Fibroblast of villous mesenchyme (primary cell): Measurements from ENCODE around the gene PKMYT1. TPM values are rescaled to one million over a fixed set of nuclear protein-coding genes. Genes with fewer than 3 reads are reported as not detected.
A peak's percentile ranks its signal among the peaks of the same experiment; 100 is the strongest.

Source experiments
- DNase-seq: peaks from one replicate; pipeline ENCODE4 v3.0.0-alpha.2; 2010; ENCODE audit warnings: low read depth
- H3K4me3 ChIP-seq: 2 replicates; pipeline ENCODE4 v1.5.1; 2011; ENCODE audit warnings: low read depth, mild to moderate bottlenecking, low read length
- total RNA-seq: library from RNA; depleted of rRNA; stranded (reverse); fragments of >200 nt; gene quantifications from 2 replicates; pipeline ENCODE4 v1.2.3, GENCODE V29; 2012
- TF ChIP-seq, protein P1 (sequence below): IDR thresholded peaks from 2 replicates; pipeline ENCODE4 v1.5.1; 2012; ENCODE audit warnings: low read depth, mild to moderate bottlenecking, low read length; ENCODE audit not compliant: insufficient read depth

Gene PKMYT1
- total RNA-seq, 1 donor: 6.9 TPM

DNA sequence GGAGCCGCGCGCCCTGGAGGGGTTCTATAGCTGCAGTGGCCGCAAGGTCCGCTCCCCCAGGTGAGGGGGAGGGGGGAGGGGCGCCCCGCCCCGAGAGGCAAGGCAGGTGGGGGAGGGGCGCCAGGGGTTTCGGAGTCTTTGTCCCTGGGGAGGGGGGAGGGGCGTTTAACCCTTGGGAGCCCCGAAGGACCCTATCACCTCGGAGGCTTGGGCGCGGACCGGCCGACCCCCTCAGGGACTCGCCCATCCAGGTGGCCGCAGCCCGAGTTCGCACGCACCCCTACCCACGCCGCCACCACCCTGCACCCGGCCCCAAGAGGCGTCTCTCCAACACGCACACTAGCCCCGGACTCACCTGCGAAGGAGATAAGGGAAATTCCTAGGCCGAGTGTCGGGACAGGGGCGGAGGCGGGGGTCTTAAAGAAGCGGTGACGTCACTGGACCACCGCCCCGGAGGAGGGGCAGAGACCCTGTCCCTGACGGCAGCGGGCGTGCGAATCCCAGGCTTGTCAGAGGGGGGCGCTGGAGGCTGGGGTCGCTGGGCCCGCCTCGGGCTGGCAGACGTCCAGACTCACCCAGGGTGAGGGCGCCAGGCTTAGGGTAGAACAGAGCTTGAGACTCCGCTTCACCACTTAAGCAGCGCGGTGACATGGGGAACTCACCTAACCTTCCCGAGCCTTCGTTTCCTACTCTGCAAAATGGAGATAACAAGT, 37.7 kb upstream of the PKMYT1 start, which contains the start of gene CLDN6:
CLDN6 (minus strand) TSS at position 390 of the 713 bp plus-strand sequence. CDS start 2,162 bp downstream, outside the sequence.
- no peak within 1 kb of the TSS for H3K4me3 ChIP-seq
- peak; percentile 12 for DNase-seq
- TF ChIP-seq, protein P1, sequence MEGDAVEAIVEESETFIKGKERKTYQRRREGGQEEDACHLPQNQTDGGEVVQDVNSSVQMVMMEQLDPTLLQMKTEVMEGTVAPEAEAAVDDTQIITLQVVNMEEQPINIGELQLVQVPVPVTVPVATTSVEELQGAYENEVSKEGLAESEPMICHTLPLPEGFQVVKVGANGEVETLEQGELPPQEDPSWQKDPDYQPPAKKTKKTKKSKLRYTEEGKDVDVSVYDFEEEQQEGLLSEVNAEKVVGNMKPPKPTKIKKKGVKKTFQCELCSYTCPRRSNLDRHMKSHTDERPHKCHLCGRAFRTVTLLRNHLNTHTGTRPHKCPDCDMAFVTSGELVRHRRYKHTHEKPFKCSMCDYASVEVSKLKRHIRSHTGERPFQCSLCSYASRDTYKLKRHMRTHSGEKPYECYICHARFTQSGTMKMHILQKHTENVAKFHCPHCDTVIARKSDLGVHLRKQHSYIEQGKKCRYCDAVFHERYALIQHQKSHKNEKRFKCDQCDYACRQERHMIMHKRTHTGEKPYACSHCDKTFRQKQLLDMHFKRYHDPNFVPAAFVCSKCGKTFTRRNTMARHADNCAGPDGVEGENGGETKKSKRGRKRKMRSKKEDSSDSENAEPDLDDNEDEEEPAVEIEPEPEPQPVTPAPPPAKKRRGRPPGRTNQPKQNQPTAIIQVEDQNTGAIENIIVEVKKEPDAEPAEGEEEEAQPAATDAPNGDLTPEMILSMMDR: peak; percentile 30

DNA sequence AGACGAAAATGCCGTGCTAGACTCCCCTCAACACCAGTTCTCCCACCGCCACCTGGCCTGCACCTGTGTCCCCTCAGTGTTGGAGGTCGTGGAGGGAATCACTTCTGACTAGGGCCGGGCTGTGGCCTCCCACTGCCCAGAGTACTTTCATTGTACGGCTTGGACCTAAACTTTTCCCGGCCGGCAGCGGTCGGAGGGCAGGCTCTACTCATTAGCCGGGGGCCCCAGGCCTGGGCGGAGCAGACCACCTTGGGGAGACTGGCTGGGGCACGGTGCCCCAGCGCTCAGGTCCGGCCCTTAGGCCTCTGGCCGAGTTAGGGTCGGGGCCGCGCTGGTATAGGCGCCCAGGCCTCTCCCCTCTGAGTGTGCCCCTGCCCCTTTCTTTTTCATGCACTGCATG, 37.1 kb upstream of the PKMYT1 start:
- no peak for DNase-seq
- TF ChIP-seq, protein P1: no peak
- no peak overlapping the region for H3K4me3 ChIP-seq

DNA sequence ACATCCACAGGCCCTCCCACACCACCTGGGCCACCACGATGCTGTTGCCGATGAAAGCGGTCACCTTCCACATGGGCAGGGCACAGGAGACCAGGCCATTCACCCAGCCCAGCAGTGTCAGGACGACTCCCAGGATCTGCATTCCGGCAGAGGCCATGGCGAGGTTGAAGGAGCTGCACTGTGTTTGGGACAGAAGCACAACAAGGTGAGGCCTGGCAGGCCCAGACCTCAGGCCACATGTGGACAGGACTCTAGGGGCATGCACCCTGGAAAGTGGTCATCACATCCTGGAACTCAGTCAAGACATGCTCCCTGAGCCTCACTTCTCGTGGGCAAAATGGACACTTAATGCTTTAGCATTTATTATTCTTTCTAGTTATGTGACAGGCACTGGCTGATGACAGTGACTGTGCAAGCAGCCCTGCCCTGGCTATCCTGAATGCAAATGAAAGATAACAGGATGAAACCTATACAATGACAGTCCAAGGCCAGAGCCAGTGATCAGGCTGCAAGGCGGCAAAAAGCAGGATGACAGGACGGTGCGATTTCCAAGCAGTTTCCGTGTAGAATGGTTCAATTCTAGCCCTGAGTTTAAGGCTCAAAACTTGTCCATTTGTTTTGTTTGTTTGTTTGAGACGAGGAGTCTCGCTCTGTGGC, 35.7 kb upstream of the PKMYT1 start:
- no peak for DNase-seq
- TF ChIP-seq, protein P1: no peak
- H3K4me3 ChIP-seq: no peak overlapping the region

DNA sequence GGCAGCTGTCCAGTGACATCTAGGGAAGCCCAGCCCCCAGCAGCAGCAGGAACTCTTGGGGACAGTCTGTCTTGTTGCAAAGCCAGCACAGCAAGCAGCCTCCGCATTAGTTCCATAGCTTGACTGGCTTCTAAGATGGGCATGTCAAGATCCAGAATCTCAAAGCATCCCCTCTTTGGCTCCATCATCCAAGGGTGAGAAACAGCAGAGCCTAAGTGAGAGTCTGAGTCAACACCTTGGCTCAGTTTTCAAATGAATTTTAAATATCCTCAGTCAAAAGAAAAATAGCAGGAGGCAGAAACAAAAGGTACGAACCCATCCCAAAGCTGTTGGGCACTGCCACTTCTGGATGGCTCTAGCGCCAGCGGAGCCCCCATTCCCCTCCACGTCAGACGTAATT, 34.7 kb upstream of the PKMYT1 start:
- TF ChIP-seq, protein P1: no peak
- no peak for DNase-seq
- no peak overlapping the region for H3K4me3 ChIP-seq

DNA sequence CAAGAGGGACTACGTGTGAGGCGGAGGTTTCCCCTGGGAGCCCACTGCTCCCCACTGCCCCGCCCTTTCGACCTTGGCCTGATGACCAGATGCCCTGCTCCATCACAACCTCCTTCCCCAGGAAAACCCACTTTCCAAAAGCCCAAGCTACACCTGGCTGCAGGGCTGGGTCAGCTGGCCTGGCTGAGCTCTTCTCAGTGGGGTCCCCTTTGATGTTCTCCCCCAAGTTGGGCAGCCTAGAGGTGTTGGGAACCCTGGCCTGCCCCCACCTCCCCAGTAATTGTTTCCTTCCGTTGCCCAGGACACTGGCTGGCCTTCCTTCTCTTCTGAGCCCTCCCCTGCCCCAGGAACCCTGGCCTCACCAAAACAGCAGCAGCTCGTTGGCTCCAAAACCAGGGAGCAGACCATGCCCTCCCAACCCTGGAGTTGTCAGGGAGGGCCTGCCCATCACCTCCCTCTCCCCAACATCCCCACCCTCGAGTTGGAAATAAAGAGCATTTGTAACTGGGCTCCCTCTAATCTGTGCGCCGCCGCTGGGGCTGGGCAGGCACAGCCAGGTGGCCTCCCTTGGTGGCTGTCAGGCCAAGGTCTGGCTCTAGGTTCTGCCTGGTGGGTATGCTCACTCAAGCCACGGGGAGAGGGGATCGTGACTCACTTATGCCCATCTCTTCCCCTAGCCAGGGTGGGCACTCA, 33.9 kb upstream of the PKMYT1 start:
- H3K4me3 ChIP-seq: no peak overlapping the region
- no peak for DNase-seq
- TF ChIP-seq, protein P1: no peak

DNA sequence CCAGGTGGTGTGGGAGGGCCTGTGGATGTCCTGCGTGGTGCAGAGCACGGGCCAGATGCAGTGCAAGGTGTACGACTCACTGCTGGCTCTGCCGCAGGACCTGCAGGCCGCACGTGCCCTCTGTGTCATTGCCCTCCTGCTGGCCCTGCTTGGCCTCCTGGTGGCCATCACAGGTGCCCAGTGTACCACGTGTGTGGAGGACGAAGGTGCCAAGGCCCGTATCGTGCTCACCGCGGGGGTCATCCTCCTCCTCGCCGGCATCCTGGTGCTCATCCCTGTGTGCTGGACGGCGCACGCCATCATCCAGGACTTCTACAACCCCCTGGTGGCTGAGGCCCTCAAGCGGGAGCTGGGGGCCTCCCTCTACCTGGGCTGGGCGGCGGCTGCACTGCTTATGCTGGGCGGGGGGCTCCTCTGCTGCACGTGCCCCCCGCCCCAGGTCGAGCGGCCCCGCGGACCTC, 33.3 kb upstream of the PKMYT1 start:
- no peak overlapping the region for H3K4me3 ChIP-seq
- DNase-seq: no peak
- TF ChIP-seq, protein P1: no peak
